PFSK-1 (cell line): ENCODE results near the gene RASIP1.

ENCODE experiments used
- POLR2AphosphoS5 ChIP-seq: IDR thresholded peaks from 2 replicates; pipeline ENCODE4 v1.6.1; 2012; ENCODE audit warnings: low read depth, mild to moderate bottlenecking, control low read depth, low read length, moderate library complexity
- SIN3A ChIP-seq: IDR thresholded peaks from 2 replicates; pipeline ENCODE4 v1.6.1; 2012; ENCODE audit warnings: mild to moderate bottlenecking, low read length, moderate library complexity, borderline replicate concordance; ENCODE audit not compliant: insufficient read depth
- TAF1 ChIP-seq: IDR thresholded peaks from 2 replicates; pipeline ENCODE4 v1.6.1; 2012; ENCODE audit warnings: low read length, control low read depth, borderline replicate concordance; ENCODE audit not compliant: insufficient read depth
- TF ChIP-seq, protein P1 (sequence below), 2 experiments: IDR thresholded peaks; 2 replicates each; pipeline versions ENCODE4 v1.6.1 to v1.8.0; 2011 to 2012; ENCODE audit warnings: low read depth in 2 of 2, low read length in 2 of 2, control low read depth in 1 of 2, inconsistent platforms in 1 of 2, mild to moderate bottlenecking in 1 of 2, moderate library complexity in 1 of 2; ENCODE audit not compliant: insufficient read depth in 1 of 2

DNA sequence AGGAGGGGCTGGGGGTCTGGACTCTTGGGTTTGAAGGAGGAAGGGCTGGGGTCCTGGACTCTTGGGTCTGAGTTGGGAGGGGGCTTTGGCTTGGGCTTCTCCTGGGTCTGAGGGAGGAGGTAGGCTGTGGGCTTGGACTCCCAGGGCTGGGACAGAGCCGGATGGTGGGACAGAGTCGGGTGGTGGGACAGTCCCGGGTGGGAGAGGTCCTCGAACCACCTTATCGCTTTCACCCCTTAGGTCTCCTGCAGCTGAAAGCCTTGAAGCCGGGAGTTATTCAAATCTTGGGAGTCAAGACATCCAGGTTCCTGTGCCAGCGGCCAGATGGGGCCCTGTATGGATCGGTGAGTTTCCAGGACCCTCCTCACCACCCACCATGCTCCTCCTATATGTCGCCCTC lies 16.3 kb upstream of the RASIP1 start:
- TF ChIP-seq, protein P1, sequence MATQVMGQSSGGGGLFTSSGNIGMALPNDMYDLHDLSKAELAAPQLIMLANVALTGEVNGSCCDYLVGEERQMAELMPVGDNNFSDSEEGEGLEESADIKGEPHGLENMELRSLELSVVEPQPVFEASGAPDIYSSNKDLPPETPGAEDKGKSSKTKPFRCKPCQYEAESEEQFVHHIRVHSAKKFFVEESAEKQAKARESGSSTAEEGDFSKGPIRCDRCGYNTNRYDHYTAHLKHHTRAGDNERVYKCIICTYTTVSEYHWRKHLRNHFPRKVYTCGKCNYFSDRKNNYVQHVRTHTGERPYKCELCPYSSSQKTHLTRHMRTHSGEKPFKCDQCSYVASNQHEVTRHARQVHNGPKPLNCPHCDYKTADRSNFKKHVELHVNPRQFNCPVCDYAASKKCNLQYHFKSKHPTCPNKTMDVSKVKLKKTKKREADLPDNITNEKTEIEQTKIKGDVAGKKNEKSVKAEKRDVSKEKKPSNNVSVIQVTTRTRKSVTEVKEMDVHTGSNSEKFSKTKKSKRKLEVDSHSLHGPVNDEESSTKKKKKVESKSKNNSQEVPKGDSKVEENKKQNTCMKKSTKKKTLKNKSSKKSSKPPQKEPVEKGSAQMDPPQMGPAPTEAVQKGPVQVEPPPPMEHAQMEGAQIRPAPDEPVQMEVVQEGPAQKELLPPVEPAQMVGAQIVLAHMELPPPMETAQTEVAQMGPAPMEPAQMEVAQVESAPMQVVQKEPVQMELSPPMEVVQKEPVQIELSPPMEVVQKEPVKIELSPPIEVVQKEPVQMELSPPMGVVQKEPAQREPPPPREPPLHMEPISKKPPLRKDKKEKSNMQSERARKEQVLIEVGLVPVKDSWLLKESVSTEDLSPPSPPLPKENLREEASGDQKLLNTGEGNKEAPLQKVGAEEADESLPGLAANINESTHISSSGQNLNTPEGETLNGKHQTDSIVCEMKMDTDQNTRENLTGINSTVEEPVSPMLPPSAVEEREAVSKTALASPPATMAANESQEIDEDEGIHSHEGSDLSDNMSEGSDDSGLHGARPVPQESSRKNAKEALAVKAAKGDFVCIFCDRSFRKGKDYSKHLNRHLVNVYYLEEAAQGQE (IDR thresholded peaks at IDR 0.05; ENCODE audit: insufficient read depth in 1 of 2, low read depth in 2 of 2, low read length in 2 of 2): no peak
- TF ChIP-seq POLR2AphosphoS5 (no peak), TAF1 (no peak), SIN3A (no peak)
